ENCODE results near the gene C4orf36.
"Not testable (repeated sequence)": the region's sequence is repeated elsewhere in the genome, so short reads cannot be mapped to it uniquely, and the experiment has no call there.

Gene C4orf36

DNA sequence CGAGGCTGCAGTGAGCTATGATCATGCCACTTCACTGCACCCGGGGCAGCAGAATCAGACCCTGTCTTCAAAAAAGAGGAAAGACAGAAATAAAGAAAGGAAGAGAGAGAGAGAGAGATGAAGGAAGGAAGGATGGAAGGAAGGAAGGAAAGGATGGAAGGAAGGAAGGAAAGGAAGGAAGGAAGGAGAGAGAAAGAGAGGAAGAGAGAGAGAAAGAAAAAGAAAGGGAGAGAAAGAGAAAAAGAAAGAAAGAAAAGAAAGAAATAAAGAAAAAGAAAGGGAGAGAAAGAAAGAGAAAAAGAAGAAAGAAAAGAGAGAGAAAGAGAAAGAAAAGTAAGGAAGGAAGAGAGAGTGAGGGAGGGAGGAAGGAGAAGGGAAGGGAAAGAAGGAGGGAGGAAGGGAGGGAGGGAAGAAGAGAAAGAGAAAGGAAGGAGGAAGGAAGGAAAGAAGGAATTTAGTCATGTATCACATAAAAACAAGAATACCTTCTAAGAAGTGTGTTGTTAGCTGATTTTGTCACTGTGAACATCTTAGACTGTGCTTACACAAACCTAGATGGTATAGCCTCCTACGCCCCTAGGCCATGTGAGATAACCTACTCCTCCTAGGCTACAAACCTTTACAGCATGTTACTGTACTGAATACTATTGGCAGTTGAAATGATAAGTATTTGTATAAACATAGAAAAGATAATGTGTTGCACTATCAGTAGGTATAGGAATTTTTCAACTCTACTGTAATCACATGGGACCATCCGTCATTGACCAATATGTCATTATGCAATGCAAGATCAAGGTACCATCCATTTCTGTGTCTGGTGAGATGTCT, 25.2 kb upstream of the C4orf36 start:
- DNase-seq (ENCODE audit: low spot score), result no peak

- DNase-seq (ENCODE audit: low spot score), result no peak
Measured at GRCh38 chr4:86916392-86916791, 24.2 kb upstream of the C4orf36 start.

DNA sequence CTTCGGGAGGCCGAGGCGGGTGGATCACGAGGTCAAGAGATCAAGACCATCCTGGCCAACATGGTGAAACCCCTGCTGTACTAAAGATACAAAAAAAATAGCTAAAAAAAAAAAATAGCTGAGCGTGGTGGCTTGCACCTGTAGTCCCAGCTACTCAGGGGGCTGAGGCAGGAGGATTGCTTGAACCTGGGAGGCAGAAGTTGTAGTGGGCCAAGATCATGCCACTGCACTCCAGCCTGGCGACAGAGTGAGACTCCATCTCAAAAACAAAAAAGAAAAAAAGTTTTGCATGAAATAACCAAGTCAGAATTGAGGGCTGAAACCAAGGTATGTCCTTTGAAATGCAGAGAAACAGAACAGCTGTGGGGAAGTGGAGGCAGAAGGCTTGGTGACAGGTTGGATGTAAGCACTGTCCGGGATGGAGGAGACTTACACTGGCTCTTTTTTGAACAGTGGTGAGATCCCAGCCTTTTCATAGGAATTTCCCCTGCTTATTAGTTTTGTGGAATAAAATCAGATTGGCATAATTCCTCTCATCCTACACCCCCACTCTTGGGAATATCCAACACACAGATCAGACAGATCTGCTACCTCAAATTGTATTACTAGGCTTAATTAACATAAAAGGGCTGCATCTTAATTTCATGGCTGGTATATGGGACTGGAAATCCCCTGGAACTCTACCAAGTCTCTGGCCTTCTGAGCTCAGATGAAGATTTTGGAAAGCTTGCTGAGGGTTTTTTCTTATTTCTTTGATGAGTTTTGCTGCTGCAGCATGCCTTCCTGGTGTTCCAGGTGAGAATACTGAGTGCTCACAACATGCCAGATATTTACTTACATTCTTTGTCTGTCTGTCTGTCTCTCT, 18.8 kb upstream of the C4orf36 start:
- DNase-seq (ENCODE audit: low spot score), result no peak

DNA sequence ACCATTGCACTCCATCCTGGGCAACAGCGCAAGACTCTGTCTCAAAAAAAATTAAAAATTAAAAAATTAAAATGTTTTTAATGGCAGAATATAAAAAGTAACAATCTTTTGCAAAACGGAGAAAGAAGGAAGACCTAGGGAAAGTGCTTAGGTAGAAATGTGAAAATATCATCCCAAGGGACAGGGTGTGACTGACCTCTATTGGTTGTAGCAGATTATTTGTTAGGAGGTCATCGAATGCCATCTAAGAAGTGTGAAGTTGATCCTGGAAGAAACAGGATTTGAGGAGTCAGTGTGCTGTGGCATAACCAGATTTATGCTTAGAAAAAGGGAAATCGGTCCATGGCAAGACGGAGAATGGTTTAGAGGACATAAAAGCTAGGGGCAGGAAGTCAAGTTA, 18.1 kb upstream of the C4orf36 start:
- no peak for DNase-seq (ENCODE audit: low spot score)

GRCh38 chr4:86909546-86910295, 17.5 kb upstream of the C4orf36 start:
- DNase-seq (ENCODE audit: low spot score), result no peak

GRCh38 chr4:86908251-86908657, 16.0 kb upstream of the C4orf36 start:
- peak; percentile 42 for DNase-seq (ENCODE audit: low spot score)

DNA sequence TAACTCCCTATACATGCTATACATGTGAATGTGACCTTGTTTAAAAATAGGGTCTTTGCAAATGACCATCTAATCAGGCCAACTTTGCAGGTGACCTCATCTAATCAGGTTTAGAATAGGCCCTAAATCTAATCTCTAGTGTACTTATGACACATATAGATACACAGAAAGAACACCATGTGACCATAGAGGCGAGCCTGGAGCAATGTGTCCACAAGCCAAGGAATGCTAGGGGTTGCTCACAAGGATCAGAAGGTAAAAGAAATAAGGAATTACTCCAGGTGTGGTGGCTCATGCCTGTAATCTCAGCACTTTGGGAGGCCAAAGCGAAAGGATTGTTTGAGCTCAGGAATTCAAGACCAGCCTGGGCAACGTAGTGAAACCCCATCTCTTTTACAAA, 9.6 kb upstream of the C4orf36 start:
- no peak for DNase-seq (ENCODE audit: low spot score)

DNA sequence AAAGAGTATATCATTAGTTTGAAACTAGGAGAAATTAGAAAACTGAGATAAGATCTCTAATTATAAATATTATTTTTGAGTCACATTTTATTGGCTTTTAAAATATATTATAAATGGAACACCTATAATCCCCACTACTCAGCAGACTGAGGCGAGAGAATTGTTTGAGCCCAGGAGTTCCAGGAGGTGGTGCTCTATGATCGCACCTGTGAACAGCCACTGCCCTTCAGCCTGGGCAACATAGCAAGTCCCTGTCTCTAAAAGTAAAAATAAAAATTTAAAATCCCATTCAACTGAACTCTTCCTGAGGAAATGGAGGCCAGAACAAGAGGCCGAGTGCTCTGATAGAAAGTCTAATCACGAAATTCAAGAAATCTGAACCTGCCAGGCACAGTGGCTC, 6.3 kb upstream of the C4orf36 start:
- no peak for DNase-seq (ENCODE audit: low spot score)

DNA sequence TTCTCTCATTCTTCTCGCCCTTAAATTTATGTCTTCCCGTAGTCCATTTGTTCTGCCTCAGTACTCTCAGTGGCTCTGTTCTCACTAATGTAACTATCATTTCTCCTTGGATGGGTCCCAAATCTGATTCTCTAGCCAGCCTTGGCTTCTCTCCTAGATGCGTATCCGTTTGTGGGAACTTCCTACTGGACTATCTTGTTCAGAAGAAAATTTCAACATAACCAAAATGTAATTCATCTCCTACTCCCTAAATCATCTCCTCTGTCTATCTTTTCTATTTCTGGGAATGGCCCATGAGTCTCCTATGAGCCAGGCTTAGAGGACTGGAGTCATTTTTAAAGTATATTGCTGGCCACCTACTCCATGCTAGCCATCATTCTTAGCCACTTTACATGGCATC, 4.4 kb upstream of the C4orf36 start:
- DNase-seq (ENCODE audit: low spot score), result no peak

DNA sequence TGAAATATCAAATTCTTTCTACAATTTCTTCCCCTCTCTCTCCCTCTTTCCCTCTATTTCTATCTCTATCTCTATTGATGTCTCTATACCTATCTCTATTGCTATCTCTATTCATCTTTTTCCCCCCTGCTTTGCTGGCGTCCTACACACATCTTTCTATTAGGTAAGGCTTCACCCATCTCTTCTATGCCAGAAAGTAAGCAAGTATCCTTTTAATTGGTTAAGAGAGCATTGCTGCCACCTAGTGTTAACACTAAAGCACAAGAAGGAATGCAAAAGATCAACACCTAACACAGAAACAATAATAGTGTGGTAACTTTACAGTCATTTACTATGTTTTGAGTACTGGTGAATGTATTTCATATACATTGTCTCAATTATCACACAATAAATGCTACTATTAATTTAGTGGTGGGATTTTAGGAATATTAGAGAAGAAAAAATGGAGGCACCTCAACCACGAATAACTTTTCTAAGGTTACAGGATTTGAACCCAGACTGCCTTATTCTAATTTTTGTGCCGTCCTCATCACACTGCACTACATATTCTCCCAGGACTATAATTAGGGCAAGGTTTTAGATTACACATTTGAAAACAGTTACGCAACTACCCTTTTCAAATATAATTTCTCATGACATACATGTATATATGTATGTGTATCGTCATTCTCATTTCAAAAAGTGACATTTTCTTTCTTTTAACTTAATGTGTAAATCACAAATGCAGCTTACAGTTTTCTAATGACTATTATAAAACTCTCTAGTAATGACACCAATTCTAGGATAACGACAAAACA, 3.7 kb upstream of the C4orf36 start:
- peak; percentile 41 for DNase-seq (ENCODE audit: low spot score)

GRCh38 chr4:86894455-86894854, 2.2 kb upstream of the C4orf36 start:
- peak; percentile 11 for DNase-seq (ENCODE audit: low spot score)

DNA sequence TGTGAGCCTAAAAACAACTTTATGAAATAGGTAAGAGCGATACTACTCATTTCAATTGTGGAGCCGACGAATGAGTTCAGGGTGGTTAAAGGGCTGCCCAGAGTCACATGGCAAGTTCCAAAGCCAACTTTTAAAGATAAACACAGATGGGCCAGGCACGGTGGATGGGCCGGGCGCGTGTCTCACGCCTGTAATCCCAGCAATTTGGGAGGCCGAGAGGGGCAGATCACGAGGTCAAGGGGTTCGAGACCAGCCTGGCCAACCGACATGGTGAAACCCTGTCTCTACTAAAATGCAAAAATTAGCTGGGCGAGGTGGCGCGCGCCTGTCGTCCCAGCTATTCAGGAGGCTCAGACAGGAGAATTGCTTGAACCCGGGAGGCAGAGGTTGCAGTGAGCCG, 914 bp upstream of the C4orf36 start:
- DNase-seq (ENCODE audit: low spot score), result no peak

GRCh38 chr4:86892636-86892960, 376 bp upstream of the C4orf36 start:
- DNase-seq (ENCODE audit: low spot score), result no peak

- DNase-seq (ENCODE audit: low spot score), result no peak
Measured at GRCh38 chr4:86890790-86891189, 1.4 kb downstream of the C4orf36 start.

DNA sequence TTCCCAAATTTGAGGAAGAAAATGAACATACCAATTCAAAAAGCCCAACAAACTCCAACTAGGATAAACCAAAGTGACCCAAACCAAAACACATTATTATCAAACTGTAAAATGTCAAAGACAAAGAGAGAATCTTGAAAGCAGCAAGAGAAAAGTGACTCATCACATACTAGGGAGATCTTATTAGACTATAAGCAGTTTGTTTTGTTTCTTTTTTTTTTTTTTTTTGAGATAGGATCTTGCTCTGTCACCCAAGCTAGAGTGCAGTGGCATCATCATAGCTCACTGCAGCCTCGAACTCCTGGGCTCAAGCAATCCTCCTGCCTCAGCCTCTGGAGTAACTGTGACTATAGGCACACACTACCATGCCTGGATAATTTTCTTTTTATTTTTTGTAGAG, 12.6 kb downstream of the C4orf36 start:
- DNase-seq (ENCODE audit: low spot score), result no peak

GRCh38 chr4:86878640-86879039, 13.6 kb downstream of the C4orf36 start:
- DNase-seq (ENCODE audit: low spot score), result no peak

GRCh38 chr4:86876894-86877685, 15.1 kb downstream of the C4orf36 start:
- DNase-seq (ENCODE audit: low spot score), result no peak

- DNase-seq (ENCODE audit: low spot score), result not testable (repeated sequence)
Measured at GRCh38 chr4:86875436-86875835, 16.8 kb downstream of the C4orf36 start.

DNA sequence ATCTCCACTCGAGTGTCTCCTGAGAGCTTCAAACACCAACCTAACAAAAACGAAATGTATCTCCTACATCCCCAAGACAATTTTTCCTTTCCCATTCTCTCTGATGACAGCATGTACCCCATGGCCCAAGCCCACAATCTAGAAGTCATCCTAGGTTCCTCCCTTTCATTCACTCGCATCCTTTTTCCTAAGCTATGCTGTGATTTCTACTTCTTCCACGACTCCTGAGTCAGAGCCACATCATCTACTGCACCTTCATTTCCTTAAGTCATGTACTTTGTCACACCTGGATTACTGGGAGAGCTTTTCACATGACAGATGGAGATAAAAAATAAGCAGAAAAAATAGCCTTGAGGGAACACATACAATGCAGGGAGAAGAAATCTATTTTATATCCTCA, 20.1 kb downstream of the C4orf36 start:
- DNase-seq (ENCODE audit: low spot score), result no peak

DNA sequence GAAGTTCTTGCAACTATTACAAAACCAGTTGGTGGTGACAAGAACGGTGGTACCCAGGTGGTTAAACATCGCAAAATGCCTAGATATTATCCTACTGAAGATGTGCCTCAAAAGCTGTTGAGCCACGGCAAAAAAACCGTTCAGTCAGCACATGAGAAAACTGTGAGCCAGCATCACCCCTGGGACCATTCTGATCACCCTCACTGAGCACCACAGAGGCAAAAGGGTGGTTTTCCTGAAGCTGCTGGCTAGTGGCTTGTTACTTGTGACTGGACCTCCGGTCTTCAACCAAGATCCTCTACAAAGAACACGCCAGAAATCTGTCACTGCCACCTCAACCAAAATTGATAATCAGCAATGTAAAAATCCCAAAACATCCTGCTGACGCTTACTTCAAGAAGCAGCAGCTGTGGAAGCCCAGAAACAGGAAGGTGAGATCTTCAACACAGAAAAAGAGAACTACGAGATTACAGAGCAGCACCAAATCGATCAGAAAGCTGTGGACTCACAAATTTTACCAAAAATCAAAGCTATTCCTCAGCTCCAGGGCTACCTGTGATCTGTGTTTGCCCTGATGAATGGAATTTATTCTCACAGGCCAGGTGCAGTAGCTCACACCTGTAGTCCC, 21.7 kb downstream of the C4orf36 start:
- no peak for DNase-seq (ENCODE audit: low spot score)

All from hepatic stellate cell (primary cell).